HG03095 (cell line): ENCODE data around the gene VASH1.
A peak's percentile ranks its signal among the peaks of the same experiment; 100 is the strongest.

Experiments used
- ATAC-seq: cut with Tn5 transposase; IDR thresholded peaks from one replicate; pipeline ENCODE4 v1.9.1; 2021; ENCODE audit warnings: moderate library complexity; ENCODE audit not compliant: unreplicated experiment

VASH1 gene

GRCh38 chr14:76782115-76782884 lies 21.0 kb downstream of the VASH1 start:
- no peak for ATAC-seq

GRCh38 chr14:76782885-76783566 lies 21.8 kb downstream of the VASH1 start:
- no peak for ATAC-seq

- ATAC-seq, result no peak
Observed at GRCh38 chr14:76784266-76784874, 23.1 kb downstream of the VASH1 start.

GRCh38 chr14:76784881-76785280 lies 23.6 kb downstream of the VASH1 start:
- no peak for ATAC-seq

- ATAC-seq, result no peak
Observed at GRCh38 chr14:76786601-76787000, 25.3 kb downstream of the VASH1 start.

- ATAC-seq, result no peak
Observed at GRCh38 chr14:76792422-76792821, 31.2 kb downstream of the VASH1 start.

GRCh38 chr14:76793324-76793723 lies 32.1 kb downstream of the VASH1 start:
- no peak for ATAC-seq

GRCh38 chr14:76793956-76794355 lies 32.7 kb downstream of the VASH1 start:
- ATAC-seq, result no peak

GRCh38 chr14:76806446-76806845 lies 45.2 kb downstream of the VASH1 start:
- no peak for ATAC-seq

- no peak for ATAC-seq
Observed at GRCh38 chr14:76808011-76808410, 46.7 kb downstream of the VASH1 start.

GRCh38 chr14:76808990-76809389 lies 47.7 kb downstream of the VASH1 start:
- no peak for ATAC-seq

- ATAC-seq, result no peak
Observed at GRCh38 chr14:76810525-76810924, 49.3 kb downstream of the VASH1 start.

- no peak for ATAC-seq
Observed at GRCh38 chr14:76810953-76811400, 49.7 kb downstream of the VASH1 start.

- no peak for ATAC-seq
Observed at GRCh38 chr14:76811561-76811960, 50.3 kb downstream of the VASH1 start.

GRCh38 chr14:76812093-76812421 lies 50.8 kb downstream of the VASH1 start:
- peak; percentile 16 for ATAC-seq

- ATAC-seq, result peak; percentile 83
Observed at GRCh38 chr14:76812422-76813383, 51.4 kb downstream of the VASH1 start, which contains the start of gene ANGEL1. ANGEL1 (minus strand) TSS chr14:76812882; CDS start chr14:76812827, 55 bp downstream.

- ATAC-seq, result no peak
Observed at GRCh38 chr14:76814726-76815645, 53.7 kb downstream of the VASH1 start.

GRCh38 chr14:76820700-76821099 lies 59.4 kb downstream of the VASH1 start:
- no peak for ATAC-seq

- no peak for ATAC-seq
Observed at GRCh38 chr14:76826122-76826521, 64.9 kb downstream of the VASH1 start, which contains the start of gene LRRC74A. LRRC74A (plus strand) TSS chr14:76826408; CDS start chr14:76826698, 290 bp downstream.
